Ureter (tissue), 1 donor: ENCODE results near the gene PCDHA1. TPM values are rescaled to one million over a fixed set of nuclear protein-coding genes. Genes with fewer than 3 reads are reported as not detected.

Experiments
- DNase-seq: peaks from one replicate; pipeline ENCODE4 v3.0.0-alpha.2; 2020; ENCODE audit warnings: low spot score
- total RNA-seq: library from RNA; stranded (reverse); gene quantifications from one replicate; pipeline ENCODE4 v1.2.4, GENCODE V29; 2023
- donor health status: DM: yes; HTN: yes; CAD: no.

PCDHA1 gene
- total RNA-seq, 1 donor from 2014 or later, result not detected

GRCh38 chr5:140988608-140989007, 202.7 kb downstream of the PCDHA1 start:
- DNase-seq, result no peak

DNA sequence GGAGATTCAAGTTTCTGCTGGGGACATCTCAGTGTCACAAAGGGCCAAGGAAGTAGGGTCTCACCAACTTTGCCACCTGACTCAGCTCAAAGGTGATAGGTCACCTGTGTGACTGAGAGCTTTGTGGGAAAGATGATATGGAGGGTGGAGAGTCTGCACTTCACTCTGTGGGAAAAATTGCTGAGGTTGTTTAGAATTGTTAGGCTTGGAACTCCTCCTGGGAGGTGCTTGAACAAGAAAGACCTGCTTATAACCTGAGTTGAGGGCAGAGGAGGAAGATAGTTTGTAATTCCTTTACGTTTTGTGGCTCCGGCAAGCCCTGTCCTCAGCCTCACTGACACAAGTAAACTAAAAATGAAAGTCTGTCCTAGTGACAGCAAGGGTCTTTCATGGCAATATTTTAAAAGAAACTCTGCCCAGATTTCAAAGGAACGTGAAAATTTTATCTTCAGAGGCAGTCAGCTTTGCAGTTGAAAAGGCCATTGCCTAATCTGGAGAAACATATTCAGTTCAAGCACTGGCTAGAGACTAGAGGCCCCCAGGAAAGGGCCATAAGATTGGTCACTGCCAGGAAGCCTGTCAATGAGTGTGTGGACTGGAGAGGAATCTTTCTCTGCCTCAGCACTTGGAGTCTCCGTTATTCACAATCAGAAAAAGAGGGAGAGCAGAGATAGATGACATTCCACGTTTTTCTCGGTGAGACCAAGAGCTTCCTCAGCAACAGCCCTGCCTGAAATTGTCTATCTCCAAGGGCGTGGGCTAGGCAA, 203.5 kb downstream of the PCDHA1 start:
- DNase-seq, result no peak

GRCh38 chr5:140992828-140993227, 206.9 kb downstream of the PCDHA1 start:
- DNase-seq, result no peak

GRCh38 chr5:140996060-140996459, 210.1 kb downstream of the PCDHA1 start:
- DNase-seq, result no peak

GRCh38 chr5:140998921-140999410, 213.0 kb downstream of the PCDHA1 start:
- no peak for DNase-seq

GRCh38 chr5:141001446-141001843, 215.5 kb downstream of the PCDHA1 start:
- DNase-seq, result peak; percentile 46

- DNase-seq, result peak; percentile 47
Observed at GRCh38 chr5:141001844-141002604, 216.1 kb downstream of the PCDHA1 start.

GRCh38 chr5:141002605-141002965, 216.6 kb downstream of the PCDHA1 start:
- DNase-seq, result no peak

DNA sequence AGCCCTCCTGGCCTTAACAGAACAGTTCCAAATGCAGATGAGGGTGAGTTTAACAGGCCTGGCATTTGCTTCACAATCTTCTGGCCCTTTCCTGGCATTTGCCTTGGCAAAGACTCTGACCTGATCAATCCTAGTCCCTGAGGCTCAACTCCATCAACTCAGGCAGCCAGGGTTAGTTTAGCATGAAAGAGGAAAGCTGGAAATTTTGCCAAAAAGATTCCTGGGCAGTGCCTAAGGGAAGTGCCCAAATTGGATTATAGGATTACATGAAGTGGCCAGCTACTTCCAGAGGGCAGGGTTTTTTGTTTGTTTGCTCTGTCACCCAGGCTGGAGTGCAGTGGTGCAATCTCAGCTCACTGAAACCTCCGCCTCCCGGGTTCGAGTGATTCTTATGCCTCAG, 217.1 kb downstream of the PCDHA1 start:
- DNase-seq, result no peak

- DNase-seq, result peak; percentile 75
Observed at GRCh38 chr5:141003791-141004611, 218.1 kb downstream of the PCDHA1 start.

DNA sequence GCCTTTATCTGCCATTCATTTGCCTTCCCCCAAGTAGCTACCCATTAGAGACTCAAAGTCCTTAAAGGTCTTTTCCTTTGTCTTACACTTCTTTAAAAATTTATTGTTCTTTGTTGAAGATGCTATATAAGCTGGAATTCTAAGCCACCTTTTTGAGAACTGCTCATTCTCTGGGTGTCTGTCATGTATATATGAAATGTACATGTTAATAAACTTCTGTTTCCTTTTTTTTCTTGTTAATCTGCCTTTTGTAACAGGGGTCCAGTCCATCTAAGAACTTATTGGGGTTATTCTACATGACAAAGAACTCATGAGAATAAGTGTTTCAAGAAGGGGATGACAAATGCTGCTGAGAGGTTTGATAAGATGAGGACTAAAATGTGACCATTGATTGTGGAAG, 221.9 kb downstream of the PCDHA1 start:
- DNase-seq, result no peak

DNA sequence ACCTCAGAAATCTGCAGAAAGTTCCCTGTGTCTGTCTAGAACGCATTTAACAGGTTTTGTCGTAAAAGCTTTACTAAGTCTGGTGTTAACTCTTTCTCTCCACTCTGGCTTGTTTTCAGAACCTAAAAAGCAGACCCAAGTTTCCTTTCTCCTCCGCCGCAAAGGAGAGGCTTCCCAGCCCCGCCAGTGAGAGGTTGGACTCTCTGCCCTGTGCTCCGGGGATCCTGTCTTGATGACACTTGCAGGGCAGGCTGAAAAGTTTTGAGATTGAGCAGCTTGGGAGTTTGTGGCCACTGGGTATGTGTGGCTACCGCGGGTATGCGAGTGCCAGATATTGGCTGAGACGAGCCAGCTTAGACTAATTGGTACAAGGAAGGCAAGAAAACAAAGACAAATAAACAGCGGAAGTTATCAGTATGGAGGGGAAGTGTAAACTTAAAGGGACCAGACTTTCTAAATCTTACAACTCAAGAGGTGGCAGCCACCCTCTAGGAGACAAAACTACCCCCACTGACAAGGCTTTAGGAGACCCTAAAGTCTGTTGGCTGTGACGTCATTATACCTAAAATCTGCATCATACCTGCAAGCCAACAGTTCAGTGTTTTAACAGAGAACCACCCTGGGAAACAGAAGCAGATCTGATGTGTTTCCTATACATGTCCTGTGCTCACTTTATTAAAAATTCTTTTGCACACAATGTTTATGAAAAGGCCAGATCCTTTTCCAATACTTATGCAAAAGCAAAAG, 224.3 kb downstream of the PCDHA1 start:
- DNase-seq, result no peak

- no peak for DNase-seq
Observed at GRCh38 chr5:141017943-141018342, 232.0 kb downstream of the PCDHA1 start.

DNA sequence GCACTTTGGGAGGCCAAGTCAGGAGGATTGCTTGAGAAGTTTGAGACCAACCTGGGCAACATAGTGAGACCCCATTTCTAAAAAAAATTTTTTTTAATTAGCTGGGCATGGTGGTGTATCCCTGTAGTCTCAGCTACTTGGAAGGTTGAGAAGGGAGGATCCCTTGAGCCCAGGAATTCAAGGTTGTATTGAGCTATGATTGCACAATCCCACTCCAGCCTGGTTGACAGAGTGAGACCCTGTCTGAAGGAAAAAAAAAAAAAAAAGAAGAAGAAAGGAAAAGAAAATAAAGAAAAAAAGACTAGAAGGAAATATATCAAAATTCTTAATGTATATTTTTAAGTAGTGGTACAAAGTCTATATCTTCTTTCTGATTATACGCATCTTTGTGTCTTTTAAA, 236.4 kb downstream of the PCDHA1 start:
- DNase-seq, result no peak

GRCh38 chr5:141031006-141031405, 245.1 kb downstream of the PCDHA1 start:
- no peak for DNase-seq

GRCh38 chr5:141032626-141033025, 246.7 kb downstream of the PCDHA1 start:
- DNase-seq, result no peak

GRCh38 chr5:141039061-141039460, 253.1 kb downstream of the PCDHA1 start:
- DNase-seq, result no peak

- no peak for DNase-seq
Observed at GRCh38 chr5:141039517-141039916, 253.6 kb downstream of the PCDHA1 start.

DNA sequence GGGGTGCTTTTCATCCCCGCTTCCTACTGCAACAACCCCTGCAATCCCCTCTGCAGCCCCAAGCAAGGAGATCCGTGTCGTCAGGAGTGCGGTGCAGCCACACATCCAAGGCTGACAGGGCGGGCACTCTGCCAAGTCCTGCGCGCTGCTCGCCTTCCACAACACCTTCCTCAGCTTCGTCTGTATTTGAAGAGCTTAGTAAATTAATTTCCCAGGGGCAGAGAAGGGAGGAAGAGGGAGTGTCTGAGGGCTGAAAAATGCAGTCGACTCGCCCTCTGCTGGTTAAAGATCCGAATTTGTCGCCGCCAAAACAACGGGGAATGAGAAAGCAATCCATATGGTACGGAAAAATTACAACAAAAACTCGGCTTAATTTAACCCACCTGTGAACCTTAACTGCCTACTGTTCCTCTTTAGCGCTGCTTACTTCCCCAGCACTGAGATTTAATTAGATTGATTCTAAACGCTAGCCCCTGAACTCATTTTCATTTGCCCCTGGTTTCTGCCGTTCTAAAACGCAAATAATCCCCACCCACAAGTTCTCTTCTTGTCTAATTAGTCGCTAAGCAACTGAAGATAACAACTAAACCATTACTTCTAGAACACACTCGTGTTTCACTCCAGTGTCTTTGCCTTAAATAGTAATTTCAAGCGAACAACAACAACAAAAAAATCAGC, 254.3 kb downstream of the PCDHA1 start:
- DNase-seq, result no peak

- DNase-seq, result peak; percentile 95
Observed at GRCh38 chr5:141040771-141041426, 255.0 kb downstream of the PCDHA1 start.
